PFSK-1 (cell line): Measurements from ENCODE around the gene MEX3A.
A peak's percentile ranks its signal among the peaks of the same experiment; 100 is the strongest.

Experiments used
- FOXP2 ChIP-seq: optimal IDR thresholded peaks from 2 replicates; pipeline ENCODE3; 2011; ENCODE audit warnings: borderline replicate concordance, control low read depth, inconsistent platforms; ENCODE audit not compliant: insufficient read depth; ENCODE audit errors: extremely low read length, extremely low read depth
- POLR2AphosphoS5 ChIP-seq: IDR thresholded peaks from 2 replicates; pipeline ENCODE4 v1.6.1; 2012; ENCODE audit warnings: low read depth, mild to moderate bottlenecking, control low read depth, low read length, moderate library complexity
- SIN3A ChIP-seq: IDR thresholded peaks from 2 replicates; pipeline ENCODE4 v1.6.1; 2012; ENCODE audit warnings: mild to moderate bottlenecking, low read length, moderate library complexity, borderline replicate concordance; ENCODE audit not compliant: insufficient read depth
- TAF1 ChIP-seq: IDR thresholded peaks from 2 replicates; pipeline ENCODE4 v1.6.1; 2012; ENCODE audit warnings: low read length, control low read depth, borderline replicate concordance; ENCODE audit not compliant: insufficient read depth
- TF ChIP-seq, protein P1 (sequence below), 2 experiments: IDR thresholded peaks; 2 replicates each; pipeline versions ENCODE4 v1.6.1 to v1.8.0; 2011 to 2012; ENCODE audit warnings: low read depth in 2 of 2, low read length in 2 of 2, control low read depth in 1 of 2, inconsistent platforms in 1 of 2, mild to moderate bottlenecking in 1 of 2, moderate library complexity in 1 of 2; ENCODE audit not compliant: insufficient read depth in 1 of 2

Gene MEX3A

DNA sequence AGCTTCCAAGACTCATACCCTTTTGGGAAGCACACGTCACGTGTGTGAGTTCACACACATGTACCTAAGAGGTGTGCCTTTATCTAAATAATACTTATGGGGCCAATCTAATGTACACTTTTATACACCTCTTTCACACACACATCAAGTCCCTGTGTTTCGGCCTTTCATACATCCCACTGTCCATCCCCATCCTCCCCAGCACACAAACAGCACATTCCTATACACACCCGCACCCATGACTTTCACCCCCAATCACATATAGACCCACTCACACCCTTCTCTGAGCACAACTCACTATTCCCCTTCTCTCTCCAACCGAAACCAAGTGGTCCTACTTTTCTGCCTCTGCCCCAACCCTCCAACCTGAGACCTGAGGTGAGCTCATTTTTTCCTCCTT is 3.5 kb downstream of the MEX3A start:
- TF ChIP-seq SIN3A (no peak), TAF1 (no peak), POLR2AphosphoS5 (no peak), FOXP2 (no peak)
- TF ChIP-seq, protein P1, sequence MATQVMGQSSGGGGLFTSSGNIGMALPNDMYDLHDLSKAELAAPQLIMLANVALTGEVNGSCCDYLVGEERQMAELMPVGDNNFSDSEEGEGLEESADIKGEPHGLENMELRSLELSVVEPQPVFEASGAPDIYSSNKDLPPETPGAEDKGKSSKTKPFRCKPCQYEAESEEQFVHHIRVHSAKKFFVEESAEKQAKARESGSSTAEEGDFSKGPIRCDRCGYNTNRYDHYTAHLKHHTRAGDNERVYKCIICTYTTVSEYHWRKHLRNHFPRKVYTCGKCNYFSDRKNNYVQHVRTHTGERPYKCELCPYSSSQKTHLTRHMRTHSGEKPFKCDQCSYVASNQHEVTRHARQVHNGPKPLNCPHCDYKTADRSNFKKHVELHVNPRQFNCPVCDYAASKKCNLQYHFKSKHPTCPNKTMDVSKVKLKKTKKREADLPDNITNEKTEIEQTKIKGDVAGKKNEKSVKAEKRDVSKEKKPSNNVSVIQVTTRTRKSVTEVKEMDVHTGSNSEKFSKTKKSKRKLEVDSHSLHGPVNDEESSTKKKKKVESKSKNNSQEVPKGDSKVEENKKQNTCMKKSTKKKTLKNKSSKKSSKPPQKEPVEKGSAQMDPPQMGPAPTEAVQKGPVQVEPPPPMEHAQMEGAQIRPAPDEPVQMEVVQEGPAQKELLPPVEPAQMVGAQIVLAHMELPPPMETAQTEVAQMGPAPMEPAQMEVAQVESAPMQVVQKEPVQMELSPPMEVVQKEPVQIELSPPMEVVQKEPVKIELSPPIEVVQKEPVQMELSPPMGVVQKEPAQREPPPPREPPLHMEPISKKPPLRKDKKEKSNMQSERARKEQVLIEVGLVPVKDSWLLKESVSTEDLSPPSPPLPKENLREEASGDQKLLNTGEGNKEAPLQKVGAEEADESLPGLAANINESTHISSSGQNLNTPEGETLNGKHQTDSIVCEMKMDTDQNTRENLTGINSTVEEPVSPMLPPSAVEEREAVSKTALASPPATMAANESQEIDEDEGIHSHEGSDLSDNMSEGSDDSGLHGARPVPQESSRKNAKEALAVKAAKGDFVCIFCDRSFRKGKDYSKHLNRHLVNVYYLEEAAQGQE (IDR thresholded peaks at IDR 0.05; ENCODE audit: insufficient read depth in 1 of 2, low read depth in 2 of 2, low read length in 2 of 2), result no peak

DNA sequence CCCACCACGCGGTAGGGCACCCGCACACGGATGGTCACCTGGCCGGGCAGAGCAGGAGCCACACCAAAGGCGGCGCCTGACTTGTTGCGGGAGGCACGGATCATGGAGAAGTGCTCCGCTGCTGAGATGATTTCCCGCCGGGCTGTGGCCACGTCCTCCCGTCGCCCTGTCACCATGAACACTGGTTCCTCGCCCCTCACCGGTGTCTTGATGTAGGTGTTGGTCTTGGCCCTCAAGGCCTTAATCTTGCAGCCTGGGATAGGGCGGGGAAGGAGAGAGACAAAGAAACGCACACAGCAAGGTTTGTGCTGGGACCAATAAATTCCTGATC is 4.9 kb downstream of the MEX3A start:
- TF ChIP-seq TAF1, result no peak
- TF ChIP-seq SIN3A, result no peak
- no peak for TF ChIP-seq POLR2AphosphoS5
- TF ChIP-seq FOXP2, result no peak
- TF ChIP-seq, protein P1 (IDR thresholded peaks at IDR 0.05; ENCODE audit: insufficient read depth in 1 of 2, low read depth in 2 of 2, low read length in 2 of 2), result no peak

DNA sequence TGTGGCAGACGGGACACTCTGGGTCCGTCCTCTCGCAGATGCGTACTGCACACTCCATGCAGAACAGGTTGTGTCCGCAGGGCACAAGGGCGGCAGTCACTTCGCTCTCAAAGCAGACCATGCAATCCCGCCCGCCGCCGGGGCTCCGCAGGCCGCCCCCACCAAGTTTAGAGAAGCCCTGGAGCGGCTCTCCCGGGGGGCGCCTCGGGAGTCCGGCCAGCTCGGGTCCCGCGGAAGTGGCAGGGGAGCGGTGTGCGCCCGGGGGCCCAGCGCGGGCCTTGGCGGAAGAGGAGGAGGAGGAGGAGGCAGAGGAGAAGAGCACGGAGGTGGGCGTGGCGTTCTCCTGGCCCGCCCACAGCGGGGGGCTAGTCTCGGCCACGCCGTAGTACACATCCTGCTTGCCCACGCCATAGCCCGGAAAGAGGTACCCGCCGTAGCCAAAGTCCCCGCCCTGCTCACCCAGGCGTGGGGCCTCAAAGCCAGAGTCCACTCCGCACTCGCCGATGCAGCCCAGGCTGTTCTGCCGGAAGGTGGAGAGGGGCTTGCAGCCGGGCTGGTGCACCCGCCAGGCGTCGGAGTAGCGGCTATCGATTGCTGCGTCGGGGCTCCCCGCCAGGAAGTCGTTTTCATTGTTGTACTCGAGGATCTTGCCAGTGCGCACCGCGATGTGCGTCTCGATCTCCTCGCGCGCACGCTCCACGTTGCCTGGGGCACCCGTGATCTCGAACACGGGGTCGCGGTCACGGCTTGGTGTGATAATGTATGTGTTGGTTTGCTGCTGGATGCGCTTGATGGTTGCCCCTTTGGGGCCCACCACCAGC is 5.4 kb downstream of the MEX3A start:
- TF ChIP-seq FOXP2 (peak; percentile 47), POLR2AphosphoS5 (no peak), TAF1 (no peak), SIN3A (no peak)
- TF ChIP-seq, protein P1 (IDR thresholded peaks at IDR 0.05; ENCODE audit: insufficient read depth in 1 of 2, low read depth in 2 of 2, low read length in 2 of 2), result no peak

DNA sequence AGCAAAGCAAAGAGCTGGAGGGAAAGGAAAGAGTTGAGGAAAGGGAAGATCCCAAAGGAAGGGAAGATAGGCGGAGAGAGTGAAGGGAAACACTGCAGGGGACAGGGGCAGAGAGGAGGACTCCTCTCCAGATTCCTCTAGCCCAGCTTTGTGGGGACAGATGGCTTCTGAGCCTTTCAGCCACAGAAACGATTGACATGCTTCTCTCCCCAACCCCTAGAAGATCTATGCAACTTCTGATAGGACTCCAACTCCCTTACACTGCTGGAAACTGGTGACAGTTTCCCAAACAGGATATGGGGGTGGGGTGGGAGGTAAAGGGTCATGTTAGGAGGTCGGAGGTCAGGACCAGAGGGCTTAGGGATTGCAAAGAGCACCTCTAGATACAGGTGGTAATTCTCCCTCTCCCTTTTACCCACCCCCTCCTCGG is 6.5 kb downstream of the MEX3A start:
- no peak for TF ChIP-seq POLR2AphosphoS5
- TF ChIP-seq TAF1, result no peak
- no peak for TF ChIP-seq FOXP2
- TF ChIP-seq SIN3A, result no peak
- TF ChIP-seq, protein P1 (IDR thresholded peaks at IDR 0.05; ENCODE audit: insufficient read depth in 1 of 2, low read depth in 2 of 2, low read length in 2 of 2), result no peak

DNA sequence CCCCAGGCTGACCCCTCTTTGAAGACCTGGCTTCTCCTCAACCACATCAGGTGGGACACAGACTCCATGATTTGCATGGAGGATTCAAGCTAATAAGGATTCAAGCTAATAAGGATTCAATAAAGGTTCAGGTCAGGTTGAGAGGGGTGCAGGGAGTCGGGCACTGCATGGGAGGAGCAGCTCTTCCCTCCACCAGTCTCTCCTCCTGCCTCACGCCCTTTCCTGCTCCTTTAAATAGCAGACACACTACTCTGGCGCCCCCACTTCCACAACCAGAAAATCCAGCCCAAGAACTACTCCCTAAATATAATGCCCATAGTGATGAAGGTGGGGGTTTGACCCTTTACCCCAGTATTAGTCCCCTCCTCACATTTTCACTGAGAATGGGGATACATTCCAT is 7.1 kb downstream of the MEX3A start:
- TF ChIP-seq, protein P1 (IDR thresholded peaks at IDR 0.05; ENCODE audit: insufficient read depth in 1 of 2, low read depth in 2 of 2, low read length in 2 of 2), result no peak
- TF ChIP-seq POLR2AphosphoS5 (no peak), SIN3A (no peak), FOXP2 (no peak), TAF1 (no peak)
